HCT116 (cell line): ENCODE measurements around the gene RGCC. TPM values are rescaled to one million over a fixed set of nuclear protein-coding genes. Genes with fewer than 3 reads are reported as not detected.

Source experiments
- ATAC-seq: fragments of 200-7000 bp; cut with Tn5 transposase; 2 replicates; pipeline ENCODE4 v1.9.1; 2020; ENCODE audit warnings: mild to moderate bottlenecking, moderate library complexity
- BruUV-seq: library from RNA; stranded (reverse); fragments of 400-500 nt; replicated peaks from 2 replicates; lab custom pipeline; 2021; lab: Mats Ljungman, UMichigan
- CTCF ChIA-PET: fragments of 300-600 bp; sonication (Branson Sonifier 250); formaldehyde crosslinking; loops from one replicate; lab custom pipeline; 2021; ENCODE audit warnings: antibody characterized with exemption; lab: Charles Lee
- POLR2A ChIA-PET: fragments of 300-600, 350-600 bp; sonication (Branson Sonifier 250); formaldehyde crosslinking; loops from one replicate; lab custom pipeline; 2021; ENCODE audit warnings: antibody characterized with exemption; lab: Charles Lee
- RAD21 ChIA-PET, 2 experiments: fragments of 300-600 bp; sonication (Branson Sonifier 250); formaldehyde crosslinking; loops; one replicate each; lab custom pipeline; 2023; ENCODE audit warnings: low total read pairs in 2 of 2; ENCODE audit not compliant: uncharacterized antibody in 2 of 2, unreplicated experiment in 2 of 2, low non-redundant PET in 1 of 2; lab: Charles Lee
- DNase-seq: peaks from one replicate; pipeline ENCODE4 v3.0.0-alpha.2; 2010; ENCODE audit warnings: low read depth, low spot score
- H2AFZ ChIP-seq: fragments of 200-600 bp; shearing (Covaris generic), sonication (generic); 2 replicates; pipeline ENCODE4 v1.6.1; 2017; ENCODE audit warnings: low read depth, mixed run types, mixed read lengths, antibody characterized with exemption, low read length; ENCODE audit not compliant: poor library complexity, severe bottlenecking
- H3K27ac ChIP-seq: 2 replicates; pipeline ENCODE4 v1.5.1; 2012; ENCODE audit warnings: low read depth, low read length
- H3K27me3 ChIP-seq: fragments of 200-600 bp; sonication (generic); 2 replicates; pipeline ENCODE4 v1.6.1; 2016; ENCODE audit warnings: mixed run types, low read length, mixed read lengths; ENCODE audit not compliant: insufficient read depth
- H3K36me3 ChIP-seq, 2 experiments: fragments of 200-500 bp in 1 of 2; fragments of 200-600 bp in 1 of 2; sonication (Bioruptor generic) in 1 of 2; sonication (generic) in 1 of 2; 2 replicates each; pipeline versions ENCODE4 v1.5.1 to v1.6.1; 2014 to 2016; ENCODE audit warnings: low read length in 2 of 2, inconsistent platforms in 1 of 2, mixed read lengths in 1 of 2, mixed run types in 1 of 2; ENCODE audit not compliant: insufficient read depth in 2 of 2, control insufficient read depth in 1 of 2
- H3K4me1 ChIP-seq, 2 experiments: fragments of 200-600 bp in 1 of 2; sonication (generic) in 1 of 2; 2 replicates each; pipeline versions ENCODE4 v1.5.1 to v1.6.1; 2012 to 2017; ENCODE audit warnings: low read length in 2 of 2, inconsistent platforms in 1 of 2, mild to moderate bottlenecking in 1 of 2, mixed read lengths in 1 of 2, mixed run types in 1 of 2, moderate library complexity in 1 of 2; ENCODE audit not compliant: insufficient read depth in 2 of 2, control insufficient read depth in 1 of 2
- H3K4me2 ChIP-seq: fragments of 200-600 bp; sonication (generic); 2 replicates; pipeline ENCODE4 v1.6.1; 2017; ENCODE audit warnings: mixed run types, low read length, mixed read lengths
- H3K4me3 ChIP-seq, 2 experiments: fragments of 200-600 bp in 1 of 2; sonication (generic) in 1 of 2; replicated peaks in 1 of 2; 2 replicates each; pipeline ENCODE4 v1.5.1; 2011 to 2016; ENCODE audit warnings: low read length in 2 of 2, control low read depth in 1 of 2, low read depth in 1 of 2, mild to moderate bottlenecking in 1 of 2, mixed read lengths in 1 of 2, mixed run types in 1 of 2
- H3K79me2 ChIP-seq: fragments of 200-600 bp; sonication (generic); 2 replicates; pipeline ENCODE4 v1.6.1; 2017; ENCODE audit warnings: mild to moderate bottlenecking, mixed run types, low read length, moderate library complexity, mixed read lengths; ENCODE audit not compliant: insufficient read depth
- H3K9ac ChIP-seq: fragments of 200-600 bp; sonication (generic); 2 replicates; pipeline ENCODE4 v1.6.1; 2016; ENCODE audit warnings: low read length, mixed read lengths
- H3K9me2 ChIP-seq: fragments of 200-600 bp; sonication (generic), shearing (Covaris generic); 2 replicates; pipeline ENCODE4 v1.6.1; 2017; ENCODE audit warnings: mixed run types, mild to moderate bottlenecking, moderate library complexity; ENCODE audit not compliant: insufficient read depth
- H3K9me3 ChIP-seq, 2 experiments: fragments of 200-500 bp in 1 of 2; fragments of 200-600 bp in 1 of 2; sonication (Bioruptor generic) in 1 of 2; sonication (generic) in 1 of 2; 2 replicates each; pipeline ENCODE4 v1.6.1; 2014 to 2017; ENCODE audit warnings: low read length in 2 of 2, mixed read lengths in 2 of 2, inconsistent platforms in 1 of 2, low read depth in 1 of 2, mild to moderate bottlenecking in 1 of 2, mixed run types in 1 of 2, moderate library complexity in 1 of 2; ENCODE audit not compliant: control insufficient read depth in 1 of 2, insufficient read depth in 1 of 2
- H4K20me1 ChIP-seq: fragments of 200-600 bp; sonication (generic), shearing (Covaris generic); 2 replicates; pipeline ENCODE4 v1.6.1; 2017; ENCODE audit warnings: mixed run types, mild to moderate bottlenecking, moderate library complexity; ENCODE audit not compliant: insufficient read depth
- CBX3 ChIP-seq: IDR thresholded peaks from 2 replicates; pipeline ENCODE4 v1.6.1; 2012; ENCODE audit warnings: low read depth
- CEBPB ChIP-seq: IDR thresholded peaks from 2 replicates; pipeline ENCODE4 v1.6.1; 2012; ENCODE audit warnings: low read depth
- FOSL1 ChIP-seq: IDR thresholded peaks from 2 replicates; pipeline ENCODE4 v1.6.1; 2012; ENCODE audit warnings: low read depth
- POLR2A ChIP-seq: IDR thresholded peaks from 2 replicates; pipeline ENCODE4 v1.7.0; 2011; ENCODE audit warnings: borderline replicate concordance; ENCODE audit not compliant: insufficient read depth, insufficient read length; ENCODE audit errors: extremely low read depth
- POLR2AphosphoS5 ChIP-seq: IDR thresholded peaks from 2 replicates; pipeline ENCODE4 v1.6.1; 2011; ENCODE audit warnings: mild to moderate bottlenecking, low read depth, low read length, moderate library complexity
- SP1 ChIP-seq: IDR thresholded peaks from 2 replicates; pipeline ENCODE4 v1.6.1; 2012; ENCODE audit warnings: low read depth
- TCF7L2 ChIP-seq: IDR thresholded peaks from 2 replicates; pipeline ENCODE4 v1.7.0; 2011; ENCODE audit warnings: borderline replicate concordance, inconsistent platforms; ENCODE audit not compliant: insufficient read depth, insufficient read length; ENCODE audit errors: extremely low read depth
- intact Hi-C: fragments of 100-400 bp; cut with micrococcal nuclease; formaldehyde crosslinking; loops from 2 replicates; pipeline ENCODE4 v1.10.0; 2022
- total RNA-seq: library from RNA; stranded (reverse); gene quantifications from one replicate; pipeline ENCODE4 v1.2.1, GENCODE V29; 2021; ENCODE audit not compliant: unreplicated experiment
- TF ChIP-seq, protein P1 (sequence below): IDR thresholded peaks from 2 replicates; pipeline ENCODE4 v1.6.1; 2011; ENCODE audit warnings: mild to moderate bottlenecking, low read length, moderate library complexity; ENCODE audit not compliant: insufficient replicate concordance; ENCODE audit errors: extremely low read depth
- TF ChIP-seq, protein P2 (sequence below), 3 experiments: fragments of 200-600 bp in 1 of 3; sonication (generic) in 1 of 3; IDR thresholded peaks in 2 of 3; conservative IDR thresholded peaks in 1 of 3; 2 replicates each; pipeline ENCODE4 v1.5.1; 2012 to 2017; ENCODE audit warnings: low read depth in 2 of 3, low read length in 2 of 3, antibody characterized with exemption in 1 of 3, borderline replicate concordance in 1 of 3, control low read depth in 1 of 3, mild to moderate bottlenecking in 1 of 3, mixed read lengths in 1 of 3, mixed run types in 1 of 3, moderate library complexity in 1 of 3; ENCODE audit not compliant: insufficient read depth in 1 of 3

Gene RGCC
- total RNA-seq, 1 experiment from 2014 or later: 3.2 TPM

DNA sequence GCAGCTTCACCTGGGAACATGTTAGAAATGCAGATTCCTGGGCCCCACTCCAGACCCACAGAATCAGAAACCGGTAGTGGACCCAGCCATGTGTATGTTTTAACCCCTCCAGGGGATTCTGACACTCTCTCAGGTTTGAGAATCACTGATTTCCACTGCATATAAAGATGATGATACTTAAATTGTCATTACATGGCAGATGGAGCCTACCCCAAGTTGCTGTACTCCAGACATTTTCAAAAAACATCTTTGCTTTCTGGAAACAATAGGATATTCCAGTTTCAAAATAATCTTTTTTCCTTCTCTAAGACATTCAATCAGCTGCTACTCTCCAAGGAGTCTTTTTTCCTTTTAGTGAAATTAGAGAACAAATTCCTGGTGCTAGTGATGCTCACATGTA lies 48.6 kb upstream of the RGCC start:
- ChIA-PET POLR2A (no interaction called here), RAD21 (no interaction called here), CTCF (no interaction called here)
- Histone ChIP-seq H3K9me2 (no peaks in the 10 kb centered on the region), H3K27ac (no peak overlapping the region), H3K79me2 (no peaks in the 10 kb centered on the region), H4K20me1 (no peaks in the 10 kb centered on the region), H3K36me3 (no peaks in the 10 kb centered on the region), H3K9ac (no peak overlapping the region)
- TF ChIP-seq, protein P1, sequence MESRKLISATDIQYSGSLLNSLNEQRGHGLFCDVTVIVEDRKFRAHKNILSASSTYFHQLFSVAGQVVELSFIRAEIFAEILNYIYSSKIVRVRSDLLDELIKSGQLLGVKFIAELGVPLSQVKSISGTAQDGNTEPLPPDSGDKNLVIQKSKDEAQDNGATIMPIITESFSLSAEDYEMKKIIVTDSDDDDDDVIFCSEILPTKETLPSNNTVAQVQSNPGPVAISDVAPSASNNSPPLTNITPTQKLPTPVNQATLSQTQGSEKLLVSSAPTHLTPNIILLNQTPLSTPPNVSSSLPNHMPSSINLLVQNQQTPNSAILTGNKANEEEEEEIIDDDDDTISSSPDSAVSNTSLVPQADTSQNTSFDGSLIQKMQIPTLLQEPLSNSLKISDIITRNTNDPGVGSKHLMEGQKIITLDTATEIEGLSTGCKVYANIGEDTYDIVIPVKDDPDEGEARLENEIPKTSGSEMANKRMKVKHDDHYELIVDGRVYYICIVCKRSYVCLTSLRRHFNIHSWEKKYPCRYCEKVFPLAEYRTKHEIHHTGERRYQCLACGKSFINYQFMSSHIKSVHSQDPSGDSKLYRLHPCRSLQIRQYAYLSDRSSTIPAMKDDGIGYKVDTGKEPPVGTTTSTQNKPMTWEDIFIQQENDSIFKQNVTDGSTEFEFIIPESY: no peak
- TF ChIP-seq SP1 (no peak), TCF7L2 (no peak), POLR2A (no peak), FOSL1 (no peak), CBX3 (no peak), POLR2AphosphoS5 (no peak), CEBPB (no peak)
- TF ChIP-seq, protein P2, sequence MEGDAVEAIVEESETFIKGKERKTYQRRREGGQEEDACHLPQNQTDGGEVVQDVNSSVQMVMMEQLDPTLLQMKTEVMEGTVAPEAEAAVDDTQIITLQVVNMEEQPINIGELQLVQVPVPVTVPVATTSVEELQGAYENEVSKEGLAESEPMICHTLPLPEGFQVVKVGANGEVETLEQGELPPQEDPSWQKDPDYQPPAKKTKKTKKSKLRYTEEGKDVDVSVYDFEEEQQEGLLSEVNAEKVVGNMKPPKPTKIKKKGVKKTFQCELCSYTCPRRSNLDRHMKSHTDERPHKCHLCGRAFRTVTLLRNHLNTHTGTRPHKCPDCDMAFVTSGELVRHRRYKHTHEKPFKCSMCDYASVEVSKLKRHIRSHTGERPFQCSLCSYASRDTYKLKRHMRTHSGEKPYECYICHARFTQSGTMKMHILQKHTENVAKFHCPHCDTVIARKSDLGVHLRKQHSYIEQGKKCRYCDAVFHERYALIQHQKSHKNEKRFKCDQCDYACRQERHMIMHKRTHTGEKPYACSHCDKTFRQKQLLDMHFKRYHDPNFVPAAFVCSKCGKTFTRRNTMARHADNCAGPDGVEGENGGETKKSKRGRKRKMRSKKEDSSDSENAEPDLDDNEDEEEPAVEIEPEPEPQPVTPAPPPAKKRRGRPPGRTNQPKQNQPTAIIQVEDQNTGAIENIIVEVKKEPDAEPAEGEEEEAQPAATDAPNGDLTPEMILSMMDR (IDR thresholded peaks at IDR 0.05 in 2 of 3, conservative IDR thresholded peaks at IDR 0.05 in 1 of 3; ENCODE audit: borderline replicate concordance in 1 of 3, insufficient read depth in 1 of 3, low read depth in 2 of 3, low read length in 2 of 3): no peak
- TF ChIP-seq, all 23 proteins: peak for 0
- intact Hi-C loops: no loop called here
- H3K4me1 ChIP-seq: 0 out of 4 replicates have a peak, but pooled peaks cover 0 to 4% of the 10 kb centered on the region in 2 experiments
- ATAC-seq (no peak), DNase-seq (no peak)
- no peak overlapping the region for H3K4me3 ChIP-seq
- H3K27me3 ChIP-seq: no peaks in the 10 kb centered on the region
- no peak overlapping the region for H3K4me2 ChIP-seq
- H2AFZ ChIP-seq: no peak overlapping the region
- BruUV-seq: no TSS peak
- H3K9me3 ChIP-seq: no peaks in the 10 kb centered on the region
